Measurements from ENCODE around the gene ABI3. TPM values are rescaled to one million over a fixed set of nuclear protein-coding genes. Genes with fewer than 3 reads are reported as not detected.
"Not testable (repeated sequence)": the region's sequence is repeated elsewhere in the genome, so short reads cannot be mapped to it uniquely, and the experiment has no call there.

The ABI3 gene
- total RNA-seq, 2 donors from 2014 or later: 27.9 to 32.4 TPM

GRCh38 chr17:49254066-49254465 is 43.6 kb downstream of the ABI3 start:
- ATAC-seq (replicated peaks in 1 of 2) (no peak), DNase-seq (no peak)
- H3K36me3 Mint-ChIP-seq (ENCODE audit: insufficient read depth in 2 of 2): no peaks in the 10 kb centered on the region
- peaks cover 9% of the 10 kb centered on the region for H3K27me3 Mint-ChIP-seq (ENCODE audit: low read depth)
- no peak overlapping the region for H3K4me3 Mint-ChIP-seq
- H3K9me3 Mint-ChIP-seq: no peaks in the 10 kb centered on the region
- no peaks in the 10 kb centered on the region for H3K4me1 Mint-ChIP-seq (ENCODE audit: low read depth)
- no peak overlapping the region for H3K27ac Mint-ChIP-seq

DNA sequence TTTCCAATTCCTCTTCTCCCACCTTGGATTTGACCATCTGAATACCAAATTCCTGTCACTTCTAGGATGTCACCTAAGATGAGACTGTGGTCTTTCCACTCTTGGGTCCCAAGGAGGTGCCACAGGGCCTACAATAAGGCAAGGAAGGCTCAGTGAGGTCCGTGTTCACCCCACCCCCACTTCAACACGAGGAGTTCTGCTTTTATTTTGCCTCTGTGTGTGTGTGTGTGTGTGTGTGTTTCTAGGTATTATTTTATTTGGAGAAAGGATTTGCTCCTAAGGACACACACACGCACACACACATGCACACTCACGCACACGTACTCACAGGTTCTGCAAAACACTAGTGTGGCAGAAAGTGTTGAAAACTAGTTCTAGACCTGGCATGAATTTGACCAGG is 44.6 kb downstream of the ABI3 start:
- Mint-ChIP-seq H3K36me3 (ENCODE audit: insufficient read depth in 2 of 2) (no peaks in the 10 kb centered on the region), H3K4me1 (ENCODE audit: low read depth) (peaks cover 4% of the 10 kb centered on the region), H3K27me3 (ENCODE audit: low read depth) (peaks cover 9% of the 10 kb centered on the region), H3K9me3 (no peaks in the 10 kb centered on the region), H3K4me3 (no peak overlapping the region), H3K27ac (no peak overlapping the region)
- DNase-seq: no peak
- ATAC-seq (replicated peaks in 1 of 2): no peak

DNA sequence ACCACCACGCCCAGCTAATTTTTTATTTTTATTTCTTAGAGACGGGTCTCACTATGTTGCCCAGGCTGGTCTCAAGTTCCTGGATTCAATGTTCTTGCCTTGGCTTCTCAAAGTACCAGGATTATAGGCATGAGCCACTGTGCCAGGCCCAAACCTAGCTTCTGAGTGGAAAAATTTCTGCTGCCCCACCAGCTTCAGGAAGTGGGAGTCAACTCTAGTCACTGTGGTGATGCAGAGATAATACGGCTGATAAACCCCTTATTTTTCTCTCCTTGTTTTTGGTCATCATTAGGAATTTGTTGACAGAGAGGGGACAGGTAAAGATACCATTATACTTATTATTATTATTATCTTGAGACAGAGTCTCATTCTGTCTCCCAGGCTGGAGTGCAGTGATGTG is 47.9 kb downstream of the ABI3 start:
- no peak for DNase-seq
- Mint-ChIP-seq H3K4me1 (ENCODE audit: low read depth) (peaks cover 12% of the 10 kb centered on the region), H3K27me3 (ENCODE audit: low read depth) (peaks cover 2% of the 10 kb centered on the region), H3K4me3 (no peak overlapping the region), H3K9me3 (no peaks in the 10 kb centered on the region), H3K27ac (no peak overlapping the region), H3K36me3 (ENCODE audit: insufficient read depth in 2 of 2) (no peaks in the 10 kb centered on the region)
- ATAC-seq (replicated peaks in 1 of 2): no peak

GRCh38 chr17:49259663-49260010 is 49.1 kb downstream of the ABI3 start:
- Mint-ChIP-seq H3K36me3 (ENCODE audit: insufficient read depth in 2 of 2) (no peaks in the 10 kb centered on the region), H3K4me1 (ENCODE audit: low read depth) (peaks cover 12% of the 10 kb centered on the region), H3K27ac (no peak overlapping the region), H3K4me3 (peak overlapping the region; percentile 86), H3K27me3 (ENCODE audit: low read depth) (peaks cover 7% of the 10 kb centered on the region), H3K9me3 (no peaks in the 10 kb centered on the region)
- DNase-seq: no peak
- ATAC-seq (replicated peaks in 1 of 2): no peak

GRCh38 chr17:49260011-49260816 is 49.7 kb downstream of the ABI3 start:
- Mint-ChIP-seq H3K27ac (peak overlapping the region; percentile 73), H3K27me3 (ENCODE audit: low read depth) (peaks cover 7% of the 10 kb centered on the region), H3K4me3 (peak overlapping the region; percentile 88 to 90), H3K4me1 (ENCODE audit: low read depth) (peaks cover 12% of the 10 kb centered on the region), H3K36me3 (ENCODE audit: insufficient read depth in 2 of 2) (no peaks in the 10 kb centered on the region), H3K9me3 (no peaks in the 10 kb centered on the region)
- DNase-seq (peak; percentile 63 to 64), ATAC-seq (replicated peaks in 1 of 2) (peak; percentile 87 to 91)

DNA sequence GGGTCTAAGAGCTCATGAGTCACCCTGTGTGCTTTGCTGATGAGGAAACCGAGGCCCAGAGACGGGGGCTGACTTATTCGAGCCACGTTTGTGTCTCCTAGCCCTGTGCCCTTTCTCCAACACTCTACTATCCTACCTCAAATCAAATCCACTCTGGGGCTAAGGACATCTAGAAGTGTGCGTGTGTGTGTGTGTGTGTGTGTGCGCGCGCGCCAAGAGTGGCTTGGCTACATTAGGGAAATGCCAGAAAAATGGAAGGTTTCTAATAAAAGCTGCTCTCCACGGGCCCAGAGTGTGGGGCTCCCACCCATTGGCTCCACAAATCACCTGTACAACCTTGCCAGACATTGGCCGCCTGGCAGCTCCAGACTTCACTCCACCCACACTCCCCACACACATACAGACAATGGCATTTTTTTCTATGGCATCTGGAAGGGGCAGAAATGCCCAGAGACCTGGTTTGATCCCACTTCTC is 50.3 kb downstream of the ABI3 start:
- no peaks in the 10 kb centered on the region for H3K9me3 Mint-ChIP-seq
- ATAC-seq (replicated peaks in 1 of 2) (peak in 1 of 2 donors; percentile 89), DNase-seq (no peak)
- peaks cover 7% of the 10 kb centered on the region for H3K27me3 Mint-ChIP-seq (ENCODE audit: low read depth)
- H3K4me1 Mint-ChIP-seq (ENCODE audit: low read depth): peaks cover 12% of the 10 kb centered on the region
- peak overlapping the region; percentile 16 for H3K27ac Mint-ChIP-seq
- no peaks in the 10 kb centered on the region for H3K36me3 Mint-ChIP-seq (ENCODE audit: insufficient read depth in 2 of 2)
- H3K4me3 Mint-ChIP-seq: peak overlapping the region; percentile 88 to 90

GRCh38 chr17:49261540-49261939 is 51.0 kb downstream of the ABI3 start:
- not testable (repeated sequence) for H3K27ac Mint-ChIP-seq; DNase-seq; H3K4me3 Mint-ChIP-seq; H3K27me3 Mint-ChIP-seq (ENCODE audit: low read depth); H3K36me3 Mint-ChIP-seq (ENCODE audit: insufficient read depth in 2 of 2); ATAC-seq (replicated peaks in 1 of 2); H3K9me3 Mint-ChIP-seq
- peaks cover 12% of the 10 kb centered on the region for H3K4me1 Mint-ChIP-seq (ENCODE audit: low read depth)

- Mint-ChIP-seq H3K27ac (no peak overlapping the region), H3K4me1 (ENCODE audit: low read depth) (peaks cover under 1% of the 10 kb centered on the region), H3K36me3 (ENCODE audit: insufficient read depth in 2 of 2) (no peaks in the 10 kb centered on the region), H3K9me3 (no peaks in the 10 kb centered on the region), H3K27me3 (ENCODE audit: low read depth) (peaks cover 7% of the 10 kb centered on the region), H3K4me3 (no peak overlapping the region)
- no peak for ATAC-seq (replicated peaks in 1 of 2)
- DNase-seq: no peak
These were observed 55.7 kb downstream of the ABI3 start for GRCh38 chr17:49266233-49266632.

DNA sequence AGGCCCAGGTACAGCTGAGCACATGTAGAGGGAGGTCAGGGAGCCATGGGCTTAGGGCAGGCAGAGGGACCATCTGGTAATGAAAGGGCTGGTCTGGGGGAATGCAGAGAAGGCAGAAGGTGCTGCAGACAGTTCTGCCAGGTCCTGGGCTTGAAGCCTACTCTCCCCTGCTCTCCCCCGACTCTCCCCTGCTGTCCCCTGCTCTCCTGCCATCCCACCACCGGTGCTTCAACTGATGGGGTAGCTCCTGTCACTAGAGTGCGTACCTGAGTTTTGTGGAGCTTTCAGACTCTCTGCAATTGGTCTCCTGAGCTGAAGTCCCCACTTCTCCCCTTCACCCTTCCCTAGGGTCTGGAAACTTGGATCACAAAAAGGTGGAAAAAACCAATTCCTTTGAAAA is 57.4 kb downstream of the ABI3 start:
- Mint-ChIP-seq H3K36me3 (ENCODE audit: insufficient read depth in 2 of 2) (no peaks in the 10 kb centered on the region), H3K27me3 (ENCODE audit: low read depth) (peaks cover 7% of the 10 kb centered on the region), H3K4me3 (no peak overlapping the region), H3K9me3 (no peaks in the 10 kb centered on the region), H3K4me1 (ENCODE audit: low read depth) (no peaks in the 10 kb centered on the region), H3K27ac (no peak overlapping the region)
- no peak for ATAC-seq (replicated peaks in 1 of 2)
- no peak for DNase-seq

- no peak overlapping the region for H3K27ac Mint-ChIP-seq
- H3K36me3 Mint-ChIP-seq (ENCODE audit: insufficient read depth in 2 of 2): no peaks in the 10 kb centered on the region
- DNase-seq (no peak), ATAC-seq (replicated peaks in 1 of 2) (no peak)
- H3K27me3 Mint-ChIP-seq (ENCODE audit: low read depth): no peaks in the 10 kb centered on the region
- no peaks in the 10 kb centered on the region for H3K4me1 Mint-ChIP-seq (ENCODE audit: low read depth)
- H3K9me3 Mint-ChIP-seq: no peaks in the 10 kb centered on the region
- H3K4me3 Mint-ChIP-seq: no peak overlapping the region
These were observed 58.8 kb downstream of the ABI3 start for GRCh38 chr17:49269356-49269755.

Other genes starting within 250 kb of the ABI3 start
- gene GIP, start 242.1 kb upstream of the ABI3 start, total RNA-seq: not detected
- gene IGF2BP1, start 213.3 kb upstream of the ABI3 start, total RNA-seq: under 1 TPM; 0.32 to 0.50 TPM
- gene B4GALNT2, start 77.9 kb upstream of the ABI3 start, total RNA-seq: not detected
- 10 to 100 TPM; 24.6 to 27.5 TPM for gene GNGT2, start 133 bp upstream of the ABI3 start, total RNA-seq
- gene PHOSPHO1, start 20.1 kb downstream of the ABI3 start, total RNA-seq: under 1 TPM in 1 of 2 donors, not detected in 1; 0.29 TPM
- 10 to 100 TPM in 1 of 2 donors, 1 to 10 TPM in 1; 8.3 to 13.2 TPM for gene ZNF652, start 151.5 kb downstream of the ABI3 start, total RNA-seq
- gene PHB1, start 204.2 kb downstream of the ABI3 start, total RNA-seq: 100 to 1,000 TPM in 1 of 2 donors, 10 to 100 TPM in 1; 91.4 to 119 TPM